ENCODE data around the gene SCGB1A1.

Gene SCGB1A1

DNA sequence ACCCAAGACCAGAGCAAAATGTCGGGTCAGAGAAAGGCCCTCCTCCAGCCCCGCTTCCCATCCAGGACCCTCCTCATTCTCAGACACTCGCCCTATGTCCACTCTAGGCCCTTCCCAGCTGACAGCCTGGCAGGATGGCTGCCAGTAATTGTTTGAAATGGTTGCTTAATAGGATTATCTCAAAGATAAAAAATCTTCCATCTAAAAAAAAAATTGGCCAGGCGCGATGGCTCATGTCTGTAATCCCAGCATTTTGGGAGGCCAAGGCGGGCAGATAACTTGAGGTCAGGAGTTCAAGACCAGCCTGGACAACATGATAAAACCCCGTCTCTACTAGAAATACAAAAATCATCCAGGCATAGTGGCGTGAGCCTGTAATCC is 32.4 kb downstream of the SCGB1A1 start:
- TF ChIP-seq, protein P1, sequence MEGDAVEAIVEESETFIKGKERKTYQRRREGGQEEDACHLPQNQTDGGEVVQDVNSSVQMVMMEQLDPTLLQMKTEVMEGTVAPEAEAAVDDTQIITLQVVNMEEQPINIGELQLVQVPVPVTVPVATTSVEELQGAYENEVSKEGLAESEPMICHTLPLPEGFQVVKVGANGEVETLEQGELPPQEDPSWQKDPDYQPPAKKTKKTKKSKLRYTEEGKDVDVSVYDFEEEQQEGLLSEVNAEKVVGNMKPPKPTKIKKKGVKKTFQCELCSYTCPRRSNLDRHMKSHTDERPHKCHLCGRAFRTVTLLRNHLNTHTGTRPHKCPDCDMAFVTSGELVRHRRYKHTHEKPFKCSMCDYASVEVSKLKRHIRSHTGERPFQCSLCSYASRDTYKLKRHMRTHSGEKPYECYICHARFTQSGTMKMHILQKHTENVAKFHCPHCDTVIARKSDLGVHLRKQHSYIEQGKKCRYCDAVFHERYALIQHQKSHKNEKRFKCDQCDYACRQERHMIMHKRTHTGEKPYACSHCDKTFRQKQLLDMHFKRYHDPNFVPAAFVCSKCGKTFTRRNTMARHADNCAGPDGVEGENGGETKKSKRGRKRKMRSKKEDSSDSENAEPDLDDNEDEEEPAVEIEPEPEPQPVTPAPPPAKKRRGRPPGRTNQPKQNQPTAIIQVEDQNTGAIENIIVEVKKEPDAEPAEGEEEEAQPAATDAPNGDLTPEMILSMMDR (IDR thresholded peaks at IDR 0.05): no peak
- Mint-ChIP-seq H3K4me1 (no peaks in the 10 kb centered on the region), H3K9me3 (no peaks in the 10 kb centered on the region), H3K36me3 (ENCODE audit: low read depth) (no peaks in the 10 kb centered on the region), H3K27ac (no peak overlapping the region), H3K27me3 (ENCODE audit: low read depth, poor library complexity) (peaks cover 27% of the 10 kb centered on the region), H3K4me3 (no peak overlapping the region)
- DNase-seq: no peak

DNA sequence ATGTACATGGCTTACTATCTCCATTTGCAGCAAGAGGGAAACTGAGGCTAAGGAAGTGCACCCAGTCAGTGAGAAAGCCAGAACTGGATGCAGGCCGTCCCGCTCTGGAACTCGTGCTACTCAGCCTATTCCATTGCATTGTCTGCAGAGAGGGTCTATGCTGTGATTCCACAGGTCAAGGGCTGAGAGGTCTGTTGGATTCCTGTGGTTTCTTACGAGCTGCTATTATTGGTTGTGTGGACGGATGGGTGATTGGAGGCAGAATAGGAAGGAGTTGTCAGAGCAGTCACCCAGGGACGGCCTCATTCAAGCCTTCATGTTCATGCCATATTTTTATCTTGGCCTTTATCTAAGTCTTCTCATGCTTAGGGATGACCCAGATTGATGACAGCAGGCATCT is 33.4 kb downstream of the SCGB1A1 start:
- no peaks in the 10 kb centered on the region for H3K9me3 Mint-ChIP-seq
- H3K27ac Mint-ChIP-seq: peak overlapping the region; percentile 38
- no peak for DNase-seq
- no peaks in the 10 kb centered on the region for H3K36me3 Mint-ChIP-seq (ENCODE audit: low read depth)
- H3K27me3 Mint-ChIP-seq (ENCODE audit: low read depth, poor library complexity): peaks cover 19% of the 10 kb centered on the region
- TF ChIP-seq, protein P1 (IDR thresholded peaks at IDR 0.05): no peak
- no peak overlapping the region for H3K4me3 Mint-ChIP-seq
- no peaks in the 10 kb centered on the region for H3K4me1 Mint-ChIP-seq

DNA sequence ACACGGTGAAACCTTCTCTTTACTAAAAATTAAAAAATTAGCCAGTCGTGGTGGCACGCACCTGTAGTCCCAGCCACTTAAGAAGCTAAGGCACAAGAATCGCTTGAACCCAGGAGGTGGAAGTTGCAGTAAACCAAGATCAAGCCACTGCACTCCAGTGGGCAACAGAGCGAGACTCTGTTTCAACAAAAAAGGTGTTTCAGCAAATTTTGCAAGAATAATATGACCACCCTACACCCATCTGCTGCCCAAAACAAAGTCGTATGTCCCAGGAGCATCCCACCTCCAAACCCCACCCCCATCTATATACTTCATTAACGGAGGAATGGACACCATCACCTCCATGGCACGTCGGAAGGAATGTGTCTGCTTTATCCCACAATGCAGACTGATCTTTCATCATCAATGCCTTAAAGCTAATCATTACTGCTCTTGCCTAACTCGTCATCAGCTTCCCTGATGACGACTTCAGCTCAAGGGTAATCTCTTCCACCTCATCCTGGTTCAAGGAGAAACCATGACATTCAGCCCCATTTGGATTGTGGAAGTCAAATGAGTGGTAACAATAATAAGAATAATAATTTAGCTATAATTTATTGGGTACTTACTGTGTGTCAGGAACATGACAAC is 34.1 kb downstream of the SCGB1A1 start:
- Mint-ChIP-seq H3K36me3 (ENCODE audit: low read depth) (no peaks in the 10 kb centered on the region), H3K27ac (no peak overlapping the region), H3K27me3 (ENCODE audit: low read depth, poor library complexity) (peaks cover 14% of the 10 kb centered on the region), H3K4me1 (no peaks in the 10 kb centered on the region), H3K9me3 (no peaks in the 10 kb centered on the region), H3K4me3 (no peak overlapping the region)
- TF ChIP-seq, protein P1 (IDR thresholded peaks at IDR 0.05): no peak
- no peak for DNase-seq

DNA sequence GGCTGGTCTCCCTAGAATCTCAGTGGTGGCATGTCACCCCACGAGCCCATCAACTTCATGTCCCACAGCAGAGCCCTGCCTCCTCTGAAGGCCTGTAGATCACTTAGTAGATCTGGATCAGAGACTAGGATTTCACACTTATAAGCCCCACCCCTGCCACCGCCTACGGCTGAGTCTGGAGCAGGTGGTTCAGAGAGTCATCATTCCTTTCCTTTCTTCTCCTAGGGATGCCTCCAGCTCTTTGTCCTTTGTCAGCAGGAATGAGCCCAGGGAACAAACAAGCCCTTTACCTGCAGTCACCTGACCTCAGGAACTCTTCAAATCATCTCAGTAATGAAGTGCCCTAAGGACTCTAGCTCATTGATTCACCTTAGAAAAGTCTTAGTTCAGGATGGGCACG is 37.8 kb downstream of the SCGB1A1 start:
- H3K9me3 Mint-ChIP-seq: no peaks in the 10 kb centered on the region
- H3K36me3 Mint-ChIP-seq (ENCODE audit: low read depth): no peaks in the 10 kb centered on the region
- H3K27me3 Mint-ChIP-seq (ENCODE audit: low read depth, poor library complexity): no peaks in the 10 kb centered on the region
- TF ChIP-seq, protein P1 (IDR thresholded peaks at IDR 0.05): no peak
- DNase-seq: no peak
- peaks cover 6% of the 10 kb centered on the region for H3K4me1 Mint-ChIP-seq
- no peak overlapping the region for H3K4me3 Mint-ChIP-seq
- no peak overlapping the region for H3K27ac Mint-ChIP-seq

DNA sequence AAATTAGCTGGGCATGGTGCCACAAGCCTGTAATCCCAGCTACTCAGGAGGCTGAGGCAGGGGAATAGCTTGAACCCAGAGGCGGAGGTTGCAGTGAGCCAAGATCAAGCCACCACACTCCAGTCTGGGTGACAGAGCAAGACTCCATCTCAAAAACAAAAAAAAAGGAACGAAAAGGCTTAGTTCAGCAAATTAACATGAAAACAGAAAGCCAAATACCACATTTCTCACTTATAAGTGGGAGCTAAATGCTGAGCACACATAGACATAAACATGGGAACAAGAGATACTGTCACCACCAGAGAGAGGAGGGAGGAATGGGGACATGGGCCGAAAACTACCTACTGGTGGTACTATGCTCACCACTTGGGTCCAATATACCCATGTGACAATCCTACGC is 38.6 kb downstream of the SCGB1A1 start:
- Mint-ChIP-seq H3K4me3 (no peak overlapping the region), H3K9me3 (no peaks in the 10 kb centered on the region), H3K27me3 (ENCODE audit: low read depth, poor library complexity) (no peaks in the 10 kb centered on the region), H3K27ac (no peak overlapping the region), H3K36me3 (ENCODE audit: low read depth) (no peaks in the 10 kb centered on the region), H3K4me1 (peaks cover 12% of the 10 kb centered on the region)
- DNase-seq: no peak
- TF ChIP-seq, protein P1 (IDR thresholded peaks at IDR 0.05): no peak
